ENCODE measurements around the gene MEF2C. TPM values are rescaled to one million over a fixed set of nuclear protein-coding genes. Genes with fewer than 3 reads are reported as not detected.

Gene MEF2C
- total RNA-seq, 1 experiment from 2014 or later = 9.9 TPM

- H3K4me1 ChIP-seq (ENCODE audit: control insufficient read depth, insufficient read depth, low read length) = no peaks in the 10 kb centered on the region
- in situ Hi-C loops (cut with HindIII; ENCODE audit: low pct_unique_long_range_greater_than_20kb, low sequenced_read_pairs) = no loop called here
- no peaks in the 10 kb centered on the region for H3K9me3 ChIP-seq (ENCODE audit: control insufficient read depth, insufficient read depth, low read depth, low read length)
- intact Hi-C loops (cut with micrococcal nuclease; ENCODE audit: unreplicated experiment) = no loop called here
- ChIA-PET POLR2A (no interaction called here), CTCF (no interaction called here)
- H3K27ac ChIP-seq (ENCODE audit: low read length) = no peak overlapping the region
- TF ChIP-seq TCF7L2 (IDR thresholded peaks at IDR 0.05; ENCODE audit: low read depth, low read length) = no peak
- no peak for TF ChIP-seq POLR2AphosphoS5 (IDR thresholded peaks at IDR 0.05; ENCODE audit: low read depth, low read length)
- TF ChIP-seq CTCF (IDR thresholded peaks at IDR 0.05) = no peak
- no peak for TF ChIP-seq SIN3A (IDR thresholded peaks at IDR 0.05; ENCODE audit: borderline replicate concordance, insufficient read depth, low read depth, low read length)
- TF ChIP-seq REST (IDR thresholded peaks at IDR 0.05; ENCODE audit: insufficient read depth in 1 of 2, low read depth in 2 of 2, low read length in 1 of 2) = no peak
- no peak overlapping the region for H3K4me3 ChIP-seq (ENCODE audit: low read depth in 2 of 2, low read length in 2 of 2)
- H3K27me3 ChIP-seq (ENCODE audit: control insufficient read depth, insufficient read depth, low read length) = no peaks in the 10 kb centered on the region
- BruUV-seq (replicated peaks) = no TSS peak
- H3K36me3 ChIP-seq (ENCODE audit: control insufficient read depth, insufficient read depth, low read length) = no peaks in the 10 kb centered on the region
- no peak for DNase-seq (ENCODE audit: low read depth, low spot score)
- ATAC-seq = no peak
These were observed 124.8 kb downstream of the MEF2C start for GRCh38 chr5:88758184-88758583.

- POLR2A ChIA-PET = no interaction called here
- no TSS peak for BruUV-seq (replicated peaks)
These were observed 126.0 kb downstream of the MEF2C start for GRCh38 chr5:88756953-88757352.

More at GRCh38 chr5:88756953-88757352, 126.0 kb downstream of the MEF2C start:
- no peaks in the 10 kb centered on the region for H3K9me3 ChIP-seq (ENCODE audit: control insufficient read depth, insufficient read depth, low read depth, low read length)
- DNase-seq (ENCODE audit: low read depth, low spot score) = no peak
- CTCF ChIA-PET = no interaction called here
- no peak for TF ChIP-seq TCF7L2 (IDR thresholded peaks at IDR 0.05; ENCODE audit: low read depth, low read length)
- no peak for TF ChIP-seq CTCF (IDR thresholded peaks at IDR 0.05)
- no peak for TF ChIP-seq REST (IDR thresholded peaks at IDR 0.05; ENCODE audit: insufficient read depth in 1 of 2, low read depth in 2 of 2, low read length in 1 of 2)
- TF ChIP-seq POLR2AphosphoS5 (IDR thresholded peaks at IDR 0.05; ENCODE audit: low read depth, low read length) = no peak
- no peak for TF ChIP-seq SIN3A (IDR thresholded peaks at IDR 0.05; ENCODE audit: borderline replicate concordance, insufficient read depth, low read depth, low read length)
- H3K36me3 ChIP-seq (ENCODE audit: control insufficient read depth, insufficient read depth, low read length) = no peaks in the 10 kb centered on the region
- no peak for ATAC-seq
- H3K4me1 ChIP-seq (ENCODE audit: control insufficient read depth, insufficient read depth, low read length) = no peaks in the 10 kb centered on the region
- H3K4me3 ChIP-seq (ENCODE audit: low read depth in 2 of 2, low read length in 2 of 2) = no peak overlapping the region
- in situ Hi-C loops (cut with HindIII; ENCODE audit: low pct_unique_long_range_greater_than_20kb, low sequenced_read_pairs) = no loop called here
- intact Hi-C loops (cut with micrococcal nuclease; ENCODE audit: unreplicated experiment) = no loop called here
- no peak overlapping the region for H3K27ac ChIP-seq (ENCODE audit: low read length)
- no peaks in the 10 kb centered on the region for H3K27me3 ChIP-seq (ENCODE audit: control insufficient read depth, insufficient read depth, low read length)
